NCI-H187 (cell line): ENCODE results near the gene PRMT2.
"Not testable (repeated sequence)": the region's sequence is repeated elsewhere in the genome, so short reads cannot be mapped to it uniquely, and the experiment has no call there.

Experiments used
- DNase-seq, 2 experiments: peaks; one replicate each; lab custom pipeline; 2025; lab: John Stamatoyannopoulos, UW

Gene PRMT2

DNA sequence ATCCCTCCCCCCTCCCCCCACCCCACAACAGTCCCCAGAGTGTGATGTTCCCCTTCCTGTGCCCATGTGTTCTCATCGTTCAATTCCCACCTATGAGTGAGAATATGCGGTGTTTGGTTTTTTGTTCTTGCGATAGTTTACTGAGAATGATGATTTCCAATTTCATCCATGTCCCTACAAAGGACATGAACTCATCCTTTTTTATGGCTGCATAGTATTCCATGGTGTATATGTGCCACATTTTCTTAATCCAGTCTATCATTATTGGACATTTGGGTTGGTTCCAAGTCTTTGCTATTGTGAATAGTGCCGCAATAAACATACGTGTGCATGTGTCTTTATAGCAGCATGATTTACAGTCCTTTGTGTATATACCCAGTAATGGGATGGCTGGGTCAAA is 33.4 kb downstream of the PRMT2 start:
- DNase-seq: not testable (repeated sequence)

DNA sequence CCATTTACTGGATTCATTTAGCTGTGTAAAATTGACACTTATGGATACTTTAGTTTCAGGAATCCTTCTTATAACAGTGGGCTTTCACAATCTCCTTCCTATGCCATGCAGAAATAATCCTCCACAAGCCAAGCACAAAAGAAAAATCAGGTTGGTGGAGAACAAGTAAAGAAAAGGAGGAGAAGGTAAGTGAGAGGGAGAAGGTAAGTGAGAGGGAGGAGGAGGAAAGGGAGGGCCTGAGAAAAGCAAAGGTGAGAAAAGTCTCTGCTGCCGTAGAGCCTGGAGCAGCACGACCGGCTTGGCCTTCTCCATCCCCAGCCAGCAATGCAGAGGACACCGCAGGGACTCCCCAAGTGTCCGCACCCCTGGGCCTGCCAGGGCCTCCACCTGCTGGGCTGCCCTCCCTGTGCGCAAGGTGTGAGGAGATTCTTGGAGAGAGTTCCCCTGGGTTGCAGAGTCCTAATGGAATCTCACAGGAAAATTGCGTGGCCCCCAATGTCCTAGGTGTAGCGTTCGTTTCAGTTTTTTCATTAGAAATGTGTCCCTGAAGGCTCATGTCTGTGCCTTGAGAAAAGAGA is 39.0 kb downstream of the PRMT2 start:
- no peak for DNase-seq

DNA sequence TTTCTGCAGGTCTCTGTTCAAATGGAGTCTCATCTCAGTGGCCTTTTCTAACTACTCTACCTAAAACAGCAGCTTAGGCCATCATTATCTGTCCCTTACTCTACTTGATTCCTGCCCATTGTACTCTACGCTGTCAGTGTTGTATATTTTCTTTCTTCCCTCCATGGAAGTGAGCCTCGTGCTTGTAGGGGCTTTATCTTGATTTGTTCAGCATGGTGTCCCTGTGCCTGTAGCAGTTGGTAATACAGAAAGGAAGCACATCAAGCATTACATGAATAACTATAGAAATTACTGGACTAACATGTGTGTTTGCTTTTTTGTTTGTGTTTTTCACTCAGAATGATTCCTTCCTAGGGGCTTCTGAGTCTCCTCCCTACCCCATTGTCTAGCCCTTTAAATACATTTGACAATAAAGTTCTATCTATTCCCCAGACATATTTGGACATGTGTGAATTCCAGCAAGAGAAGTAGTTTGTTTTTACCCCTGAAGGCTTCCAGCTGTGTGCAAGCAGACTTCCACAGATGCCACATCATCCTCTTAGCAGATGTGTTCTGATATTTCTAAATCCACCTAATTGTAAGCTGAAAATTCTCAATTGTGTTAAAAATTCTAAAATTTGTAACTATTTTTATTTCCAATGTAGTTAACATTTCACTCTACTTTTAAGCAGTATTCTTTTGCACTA is 40.3 kb downstream of the PRMT2 start:
- DNase-seq: no peak

DNA sequence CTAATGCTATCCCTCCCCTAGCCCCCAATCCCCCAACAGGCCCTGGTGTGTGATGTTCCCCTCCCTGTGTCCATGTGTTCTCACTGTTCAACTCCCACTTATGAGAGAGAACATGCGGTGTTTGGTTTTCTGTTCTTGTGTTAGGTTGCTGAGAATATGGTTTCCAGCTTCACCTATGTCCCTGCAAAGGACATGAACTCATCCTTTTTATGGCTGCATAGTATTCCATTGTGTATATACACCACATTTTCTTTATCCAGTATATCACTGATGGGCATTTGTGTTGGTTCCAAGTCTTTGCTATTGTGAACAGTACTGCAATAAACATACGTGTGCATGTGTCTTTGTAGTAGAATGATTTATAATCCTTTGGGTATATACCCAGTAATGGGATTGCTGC is 41.1 kb downstream of the PRMT2 start:
- not testable (repeated sequence) for DNase-seq

DNA sequence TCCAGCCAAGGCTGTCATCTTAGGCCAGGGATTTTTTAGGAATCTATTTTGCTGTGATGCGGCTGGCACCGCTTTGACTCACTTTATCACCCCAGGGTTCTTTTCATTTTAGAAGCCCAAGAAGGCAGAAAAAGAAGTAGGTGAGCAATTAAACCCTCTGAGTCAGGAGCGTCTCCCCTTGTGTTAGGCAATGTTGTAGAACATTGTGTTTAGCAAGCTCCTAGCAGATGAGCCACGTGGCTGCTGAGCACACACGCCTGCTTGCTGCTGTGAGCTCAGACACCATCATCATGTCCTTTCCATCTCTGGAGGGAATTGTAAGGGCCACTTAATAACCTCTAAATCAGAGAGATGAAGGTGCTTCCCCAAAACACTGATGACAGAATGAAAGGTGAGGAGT is 46.1 kb downstream of the PRMT2 start:
- not testable (repeated sequence) for DNase-seq

DNA sequence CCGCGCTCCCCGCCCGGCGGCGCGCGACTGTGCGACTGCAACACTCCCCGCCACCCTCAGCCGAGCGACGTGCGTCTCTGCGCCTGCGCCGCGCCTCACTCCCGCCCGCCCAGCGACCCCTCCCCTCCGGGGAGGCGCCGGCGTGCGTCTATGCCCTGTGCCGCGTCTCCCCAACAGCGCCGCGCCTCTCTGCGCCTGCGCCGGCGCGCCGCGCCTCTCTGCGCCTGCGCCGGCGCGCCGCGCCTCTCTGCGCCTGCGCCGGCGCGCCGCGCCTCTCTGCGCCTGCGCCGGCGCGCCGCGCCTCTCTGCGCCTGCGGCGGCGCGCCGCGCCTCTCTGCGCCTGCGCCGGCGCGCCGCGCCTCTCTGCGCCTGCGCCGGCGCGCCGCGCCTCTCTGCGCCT is 63.2 kb downstream of the PRMT2 start:
- DNase-seq: not testable (repeated sequence)

DNA sequence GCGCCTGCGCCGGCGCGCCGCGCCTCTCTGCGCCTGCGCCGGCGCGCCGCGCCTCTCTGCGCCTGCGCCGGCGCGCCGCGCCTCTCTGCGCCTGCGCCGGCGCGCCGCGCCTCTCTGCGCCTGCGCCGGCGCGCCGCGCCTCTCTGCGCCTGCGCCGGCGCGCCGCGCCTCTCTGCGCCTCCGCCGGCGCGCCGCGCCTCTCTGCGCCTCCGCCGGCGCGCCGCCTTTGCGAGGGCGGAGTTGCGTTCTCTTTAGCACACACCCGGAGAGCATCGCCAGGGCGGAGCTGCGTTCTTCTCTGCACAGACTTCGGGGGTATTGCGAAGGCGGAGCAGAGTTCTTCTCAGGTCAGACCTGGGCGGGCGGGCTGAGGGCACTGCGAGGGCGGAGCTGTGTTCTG is 63.6 kb downstream of the PRMT2 start:
- DNase-seq: not testable (repeated sequence)
